Endothelial cell of umbilical vein (primary cell): Measurements from ENCODE around the gene PCDHGB4.
A peak's percentile ranks its signal among the peaks of the same experiment; 100 is the strongest.
"Not testable (repeated sequence)": the region's sequence is repeated elsewhere in the genome, so short reads cannot be mapped to it uniquely, and the experiment has no call there.

Source experiments
- EZH2 ChIP-seq: IDR thresholded peaks from 2 replicates; pipeline ENCODE4 v1.6.1; 2012; ENCODE audit warnings: borderline replicate concordance, low read depth, mild to moderate bottlenecking, moderate library complexity, low read length, inconsistent platforms; ENCODE audit not compliant: severe bottlenecking
- JUN ChIP-seq: IDR thresholded peaks from 2 replicates; pipeline ENCODE4 v1.6.1; 2011; ENCODE audit warnings: borderline replicate concordance, low read depth; ENCODE audit not compliant: insufficient read length, insufficient read depth
- POLR2A ChIP-seq: IDR thresholded peaks from 2 replicates; pipeline ENCODE4 v1.6.1; 2012; ENCODE audit warnings: low read depth, mild to moderate bottlenecking, control low read depth, low read length
- TF ChIP-seq, protein P1 (sequence below): IDR thresholded peaks from 2 replicates; pipeline ENCODE4 v1.6.1; 2011; ENCODE audit not compliant: insufficient read depth, insufficient read length
- TF ChIP-seq, protein P2 (sequence below), 2 donors: IDR thresholded peaks; 1 replicate in 1 of 2; 2 replicates in 1 of 2; pipeline ENCODE4 v1.5.1; 2011; ENCODE audit warnings: low read length in 2 of 2, mild to moderate bottlenecking in 2 of 2, moderate library complexity in 2 of 2, control low read depth in 1 of 2, inconsistent platforms in 1 of 2, low read depth in 1 of 2; ENCODE audit not compliant: insufficient read depth in 1 of 2; ENCODE audit errors: extremely low read depth in 1 of 2

DNA sequence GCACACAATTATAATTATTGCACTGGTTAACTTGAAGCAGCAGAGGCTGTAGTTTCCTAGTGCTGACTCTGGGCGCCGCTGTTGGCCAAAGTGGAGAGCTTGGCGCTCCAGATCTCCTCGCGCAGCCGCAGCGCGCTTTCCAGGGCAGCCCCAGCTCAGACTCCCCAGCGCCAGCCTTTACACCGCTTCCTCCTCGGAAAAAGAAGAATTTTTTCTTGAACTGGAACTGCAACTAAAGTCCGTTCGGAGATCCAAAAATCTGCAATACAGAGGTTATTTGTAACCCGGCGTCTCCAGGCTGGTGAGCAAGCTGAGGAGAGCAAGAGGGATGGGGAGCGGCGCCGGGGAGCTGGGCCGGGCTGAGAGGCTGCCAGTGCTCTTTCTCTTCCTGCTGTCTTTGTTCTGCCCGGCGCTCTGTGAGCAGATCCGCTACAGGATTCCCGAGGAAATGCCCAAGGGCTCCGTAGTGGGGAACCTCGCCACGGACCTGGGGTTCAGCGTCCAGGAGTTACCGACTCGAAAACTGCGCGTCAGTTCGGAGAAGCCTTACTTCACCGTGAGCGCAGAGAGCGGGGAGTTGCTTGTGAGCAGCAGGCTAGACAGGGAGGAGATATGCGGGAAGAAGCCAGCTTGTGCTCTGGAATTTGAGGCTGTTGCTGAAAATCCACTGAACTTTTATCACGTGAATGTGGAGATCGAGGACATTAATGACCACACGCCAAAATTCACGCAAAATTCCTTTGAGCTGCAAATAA lies at the start of gene PCDHGB4:
- TF ChIP-seq, protein P1, sequence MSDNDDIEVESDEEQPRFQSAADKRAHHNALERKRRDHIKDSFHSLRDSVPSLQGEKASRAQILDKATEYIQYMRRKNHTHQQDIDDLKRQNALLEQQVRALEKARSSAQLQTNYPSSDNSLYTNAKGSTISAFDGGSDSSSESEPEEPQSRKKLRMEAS, result not testable (repeated sequence)
- not testable (repeated sequence) for TF ChIP-seq EZH2, POLR2A, JUN
- TF ChIP-seq, protein P2, sequence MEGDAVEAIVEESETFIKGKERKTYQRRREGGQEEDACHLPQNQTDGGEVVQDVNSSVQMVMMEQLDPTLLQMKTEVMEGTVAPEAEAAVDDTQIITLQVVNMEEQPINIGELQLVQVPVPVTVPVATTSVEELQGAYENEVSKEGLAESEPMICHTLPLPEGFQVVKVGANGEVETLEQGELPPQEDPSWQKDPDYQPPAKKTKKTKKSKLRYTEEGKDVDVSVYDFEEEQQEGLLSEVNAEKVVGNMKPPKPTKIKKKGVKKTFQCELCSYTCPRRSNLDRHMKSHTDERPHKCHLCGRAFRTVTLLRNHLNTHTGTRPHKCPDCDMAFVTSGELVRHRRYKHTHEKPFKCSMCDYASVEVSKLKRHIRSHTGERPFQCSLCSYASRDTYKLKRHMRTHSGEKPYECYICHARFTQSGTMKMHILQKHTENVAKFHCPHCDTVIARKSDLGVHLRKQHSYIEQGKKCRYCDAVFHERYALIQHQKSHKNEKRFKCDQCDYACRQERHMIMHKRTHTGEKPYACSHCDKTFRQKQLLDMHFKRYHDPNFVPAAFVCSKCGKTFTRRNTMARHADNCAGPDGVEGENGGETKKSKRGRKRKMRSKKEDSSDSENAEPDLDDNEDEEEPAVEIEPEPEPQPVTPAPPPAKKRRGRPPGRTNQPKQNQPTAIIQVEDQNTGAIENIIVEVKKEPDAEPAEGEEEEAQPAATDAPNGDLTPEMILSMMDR (IDR thresholded peaks at IDR 0.05; ENCODE audit: extremely low read depth in 1 of 2, insufficient read depth in 1 of 2, low read depth in 1 of 2, low read length in 2 of 2), result peak; percentile 46 to 51
